IMR-90 (cell line): ENCODE results near the gene TBC1D28. TPM values are rescaled to one million over a fixed set of nuclear protein-coding genes. Genes with fewer than 3 reads are reported as not detected.
A peak's percentile ranks its signal among the peaks of the same experiment; 100 is the strongest.
"Not testable (repeated sequence)": the region's sequence is repeated elsewhere in the genome, so short reads cannot be mapped to it uniquely, and the experiment has no call there.

Source experiments
- ATAC-seq: fragments of 200-7000 bp; cut with Tn5 transposase; 2 replicates; pipeline ENCODE4 v1.9.1; 2020; ENCODE audit warnings: low read depth, mild to moderate bottlenecking, moderate library complexity
- BruUV-seq: library from RNA; stranded (reverse); fragments of 400-500 nt; replicated peaks from 2 replicates; lab custom pipeline; 2021; lab: Mats Ljungman, UMichigan
- CTCF ChIA-PET: fragments of 300-600 bp; formaldehyde crosslinking; extraction: SDS; loops from one replicate; lab custom pipeline; 2021; ENCODE audit warnings: antibody characterized with exemption; lab: Yijun Ruan, JAX
- POLR2A ChIA-PET: fragments of 300-600 bp; sonication (Branson Sonifier 250); formaldehyde crosslinking; loops from one replicate; lab custom pipeline; 2022; ENCODE audit warnings: antibody characterized with exemption; ENCODE audit not compliant: unreplicated experiment; lab: Charles Lee
- DNase-seq: peaks from one replicate; pipeline ENCODE4 v3.0.0; 2013
- H2AFZ ChIP-seq: replicated peaks from 2 replicates; pipeline ENCODE3; 2013; ENCODE audit warnings: low read length, mild to moderate bottlenecking; ENCODE audit not compliant: poor library complexity
- H2AK5ac ChIP-seq: 2 replicates; pipeline ENCODE4 v1.6.1; 2013; ENCODE audit warnings: low read depth, low read length, inconsistent platforms
- H2AK9ac ChIP-seq: replicated peaks from 2 replicates; pipeline ENCODE3; 2013; ENCODE audit warnings: mild to moderate bottlenecking, low read depth, low read length, moderate library complexity; ENCODE audit not compliant: poor library complexity
- H2BK120ac ChIP-seq: 2 replicates; pipeline ENCODE4 v1.6.1; 2013; ENCODE audit warnings: low read depth, low read length, inconsistent platforms
- H2BK15ac ChIP-seq: 3 replicates; pipeline ENCODE4 v1.6.1; 2013; ENCODE audit warnings: low read depth, low read length, inconsistent platforms
- H2BK20ac ChIP-seq: 2 replicates; pipeline ENCODE4 v1.6.1; 2013; ENCODE audit warnings: low read depth, mild to moderate bottlenecking, inconsistent platforms, low read length, moderate library complexity
- H2BK5ac ChIP-seq: 2 replicates; pipeline ENCODE4 v1.6.1; 2013; ENCODE audit warnings: mild to moderate bottlenecking, low read depth, low read length, inconsistent platforms; ENCODE audit not compliant: poor library complexity, severe bottlenecking
- H3K14ac ChIP-seq: replicated peaks from 2 replicates; pipeline ENCODE4 v1.6.1; 2013; ENCODE audit warnings: low read depth, low read length, inconsistent platforms
- H3K18ac ChIP-seq: 2 replicates; pipeline ENCODE4 v1.6.1; 2013; ENCODE audit warnings: low read depth, low read length, control low read depth
- H3K23ac ChIP-seq: 2 replicates; pipeline ENCODE4 v1.6.1; 2013; ENCODE audit warnings: low read depth, low read length, inconsistent platforms
- H3K27ac ChIP-seq: 2 replicates; pipeline ENCODE4 v1.5.1; 2013; ENCODE audit warnings: mild to moderate bottlenecking, control low read depth, low read length; ENCODE audit not compliant: insufficient read depth
- H3K27me3 ChIP-seq: 2 replicates; pipeline ENCODE4 v1.6.1; 2013; ENCODE audit warnings: low read length; ENCODE audit not compliant: control insufficient read depth, insufficient read depth
- H3K36me3 ChIP-seq: 2 replicates; pipeline ENCODE4 v1.6.1; 2013; ENCODE audit warnings: low read length, mixed read lengths; ENCODE audit not compliant: control insufficient read depth, insufficient read depth
- H3K4ac ChIP-seq: 2 replicates; pipeline ENCODE4 v1.6.1; 2013; ENCODE audit warnings: low read depth, low read length, inconsistent platforms
- H3K4me1 ChIP-seq: 2 replicates; pipeline ENCODE4 v1.6.1; 2013; ENCODE audit warnings: low read length, mixed read lengths; ENCODE audit not compliant: control insufficient read depth, insufficient read depth
- H3K4me2 ChIP-seq: 2 replicates; pipeline ENCODE4 v1.6.1; 2013; ENCODE audit warnings: low read depth, mild to moderate bottlenecking, control low read depth, low read length, moderate library complexity
- H3K4me3 ChIP-seq: 2 replicates; pipeline ENCODE4 v1.5.1; 2013; ENCODE audit warnings: low read depth, mild to moderate bottlenecking, control low read depth, low read length, moderate library complexity; ENCODE audit not compliant: insufficient read depth
- H3K56ac ChIP-seq: 2 replicates; pipeline ENCODE4 v1.6.1; 2013; ENCODE audit warnings: low read length, inconsistent platforms; ENCODE audit not compliant: insufficient read depth; ENCODE audit errors: extremely low read depth
- H3K79me1 ChIP-seq, 2 experiments: 2 replicates each; pipeline ENCODE4 v1.6.1; 2013; ENCODE audit warnings: low read length in 2 of 2, inconsistent platforms in 1 of 2, low read depth in 1 of 2
- H3K9ac ChIP-seq: 2 replicates; pipeline ENCODE4 v1.6.1; 2013; ENCODE audit warnings: low read depth, low read length, control low read depth
- H3K9me1 ChIP-seq: 2 replicates; pipeline ENCODE4 v1.6.1; 2013; ENCODE audit warnings: low read length, inconsistent platforms; ENCODE audit not compliant: insufficient read depth
- H3K9me3 ChIP-seq: 2 replicates; pipeline ENCODE4 v1.6.1; 2013; ENCODE audit warnings: low read length; ENCODE audit not compliant: control insufficient read depth, insufficient read depth
- H4K20me1 ChIP-seq: 2 replicates; pipeline ENCODE4 v1.6.1; 2013; ENCODE audit warnings: low read length, inconsistent platforms; ENCODE audit not compliant: insufficient read depth
- H4K5ac ChIP-seq: 2 replicates; pipeline ENCODE4 v1.6.1; 2013; ENCODE audit warnings: mild to moderate bottlenecking, low read depth, low read length, control low read depth
- H4K8ac ChIP-seq, 2 experiments: 2 replicates each; pipeline ENCODE4 v1.6.1; 2013; ENCODE audit warnings: low read depth in 2 of 2, low read length in 2 of 2, control low read depth in 1 of 2, inconsistent platforms in 1 of 2
- H4K91ac ChIP-seq: 2 replicates; pipeline ENCODE4 v1.6.1; 2013; ENCODE audit warnings: low read depth, low read length, inconsistent platforms; ENCODE audit not compliant: insufficient read depth
- WGBS, 2 experiments: methylation state at CpG; one replicate each; pipeline versions ENCODE4 v1.1.5 to v1.1.7; 2013; ENCODE audit warnings: missing lambda C conversion rate in 2 of 2; ENCODE audit not compliant: insufficient read length in 1 of 2; ENCODE audit errors: extremely low coverage in 2 of 2; 5-methylcytosine and 5-hydroxymethylcytosine counted together
- dilution Hi-C: fragments of 300-500 bp; cut with HindIII; formaldehyde crosslinking; loops from one replicate; pipeline ENCODE4 v1.14.3; 2018; ENCODE audit warnings: low sequenced_read_pairs; ENCODE audit not compliant: unreplicated experiment
- in situ Hi-C: fragments of 300-500 bp; cut with MboI; formaldehyde crosslinking; loops from 3 replicates; pipeline ENCODE4 v1.14.3; 2019; ENCODE audit warnings: low sequenced_read_pairs, inconsistent platforms, mixed read lengths
- intact Hi-C: fragments of 100-400 bp; cut with micrococcal nuclease; formaldehyde crosslinking; loops from 2 replicates; pipeline ENCODE4 v1.10.0; 2022
- polyA plus RNA-seq, 3 experiments: library from polyadenylated mRNA; depleted of rRNA; stranded (reverse); fragments of >200 nt; gene quantifications; 2 replicates each; pipeline ENCODE4 v1.2.3, GENCODE V29; 2012; ENCODE audit warnings: low replicate concordance in 1 of 3
- total RNA-seq: library from RNA; depleted of rRNA; stranded (reverse); fragments of >200 nt; gene quantifications from 2 replicates; pipeline ENCODE4 v1.2.3, GENCODE V29; 2012

The TBC1D28 gene
- total and polyA plus RNA-seq, 2 of the 4 experiments (the other 2 are of a cell fraction) = not detected

GRCh38 chr17:18650094-18650493 lies 5.9 kb upstream of the TBC1D28 start:
- H3K79me1 ChIP-seq, dilution Hi-C loops, H2AK5ac ChIP-seq, H3K56ac ChIP-seq, BruUV-seq, ATAC-seq, H2AK9ac ChIP-seq, H3K9ac ChIP-seq, H3K27me3 ChIP-seq, H3K14ac ChIP-seq, H3K4me1 ChIP-seq, H2BK15ac ChIP-seq, in situ Hi-C loops, H3K4me3 ChIP-seq, H3K23ac ChIP-seq, H4K8ac ChIP-seq, H3K9me1 ChIP-seq, H2BK120ac ChIP-seq, H3K4ac ChIP-seq, DNase-seq, H2BK5ac ChIP-seq, H4K91ac ChIP-seq, H2BK20ac ChIP-seq, POLR2A ChIA-PET, H3K4me2 ChIP-seq, H3K36me3 ChIP-seq, intact Hi-C loops, H3K9me3 ChIP-seq, H3K27ac ChIP-seq, H2AFZ ChIP-seq, CTCF ChIA-PET, H4K5ac ChIP-seq, H3K18ac ChIP-seq, H4K20me1 ChIP-seq: not testable (repeated sequence)
- WGBS, 2 experiments = 35% methylated on average over 4 of the region's 23 CpGs; no CpG with 5 or more reads in 1 of the 2 experiments

- H3K9me3 ChIP-seq, H2BK120ac ChIP-seq, BruUV-seq, H3K14ac ChIP-seq, H3K4me3 ChIP-seq, POLR2A ChIA-PET, H3K4ac ChIP-seq, H2BK15ac ChIP-seq, H3K27ac ChIP-seq, CTCF ChIA-PET, H3K9me1 ChIP-seq, H3K27me3 ChIP-seq, DNase-seq, H2AK5ac ChIP-seq, H2BK5ac ChIP-seq, H2AFZ ChIP-seq, H3K18ac ChIP-seq, H3K56ac ChIP-seq, intact Hi-C loops, H3K9ac ChIP-seq, H3K36me3 ChIP-seq, H4K20me1 ChIP-seq, H3K79me1 ChIP-seq, dilution Hi-C loops, H4K5ac ChIP-seq, H4K8ac ChIP-seq, H4K91ac ChIP-seq, H2AK9ac ChIP-seq, H3K23ac ChIP-seq, H3K4me1 ChIP-seq, H3K4me2 ChIP-seq, H2BK20ac ChIP-seq, in situ Hi-C loops: not testable (repeated sequence)
- no CpG with 5 or more reads among the region's 6 CpGs for WGBS, 2 experiments
- ATAC-seq = peak; percentile 14; the same call in 1 of the 2 replicates
Observed at GRCh38 chr17:18643124-18643523, 1.1 kb downstream of the TBC1D28 start.
